GM23338 (cell line): ENCODE measurements around the gene SH3RF2. TPM values are rescaled to one million over a fixed set of nuclear protein-coding genes. Genes with fewer than 3 reads are reported as not detected.

Source experiments
- ATAC-seq: fragments of 200-7000 bp; cut with Tn5 transposase; 3 replicates; pipeline ENCODE4 v1.9.1; 2020
- DNase-seq: peaks from one replicate; pipeline ENCODE4 v3.0.0-alpha.2; 2015; ENCODE audit warnings: low spot score
- H2AFZ ChIP-seq: fragments of 200-600 bp; sonication (generic); 2 replicates; pipeline ENCODE4 v1.8.0; 2016; ENCODE audit warnings: antibody characterized with exemption, mild to moderate bottlenecking, moderate library complexity
- H3F3A ChIP-seq: fragments of 200-600 bp; sonication (generic); replicated peaks from 2 replicates; pipeline ENCODE4 v1.8.0; 2017; ENCODE audit warnings: antibody characterized with exemption, mixed run types, low read depth
- H3K27ac ChIP-seq: fragments of 200-600 bp; sonication (generic); 2 replicates; pipeline ENCODE4 v1.6.1; 2016; ENCODE audit warnings: low read depth
- H3K27me3 ChIP-seq: fragments of 200-600 bp; sonication (generic); 2 replicates; pipeline ENCODE4 v1.8.0; 2016; ENCODE audit warnings: mild to moderate bottlenecking, mixed run types, moderate library complexity; ENCODE audit not compliant: insufficient read depth
- H3K36me3 ChIP-seq: fragments of 200-600 bp; sonication (generic); 2 replicates; pipeline ENCODE4 v1.8.0; 2016; ENCODE audit warnings: mild to moderate bottlenecking; ENCODE audit not compliant: insufficient read depth
- H3K4me1 ChIP-seq: fragments of 200-600 bp; sonication (generic); 2 replicates; pipeline ENCODE4 v1.8.0; 2016; ENCODE audit warnings: mild to moderate bottlenecking, moderate library complexity; ENCODE audit not compliant: insufficient read depth
- H3K4me2 ChIP-seq: fragments of 200-600 bp; sonication (generic); 2 replicates; pipeline ENCODE4 v1.7.1; 2017; ENCODE audit warnings: mixed run types
- H3K4me3 ChIP-seq: fragments of 200-600 bp; sonication (generic); 2 replicates; pipeline ENCODE4 v1.6.1; 2016; ENCODE audit warnings: mixed run types
- H3K79me2 ChIP-seq: fragments of 200-600 bp; sonication (generic); replicated peaks from 2 replicates; pipeline ENCODE4 v1.8.0; 2017; ENCODE audit warnings: mild to moderate bottlenecking; ENCODE audit not compliant: insufficient read depth
- H3K9me2 ChIP-seq: fragments of 200-600 bp; sonication (generic); 2 replicates; pipeline ENCODE4 v1.8.0; 2017; ENCODE audit not compliant: insufficient read depth
- H4K20me1 ChIP-seq: fragments of 200-600 bp; sonication (generic); replicated peaks from 2 replicates; pipeline ENCODE4 v1.8.0; 2017; ENCODE audit warnings: mild to moderate bottlenecking; ENCODE audit not compliant: insufficient read depth
- H3K27ac Mint-ChIP-seq: 2 replicates; pipeline ENCODE4 v1.8.0; 2020; ENCODE audit warnings: inconsistent platforms, mild to moderate bottlenecking, moderate library complexity, mixed read lengths
- H3K27me3 Mint-ChIP-seq: 3 replicates; pipeline ENCODE4 v1.8.0; 2022; ENCODE audit warnings: low read depth, mild to moderate bottlenecking, moderate library complexity, mixed read lengths, inconsistent platforms; ENCODE audit not compliant: insufficient read depth, poor library complexity
- H3K36me3 Mint-ChIP-seq: 3 replicates; pipeline ENCODE4 v1.8.0; 2021; ENCODE audit warnings: low read depth, mild to moderate bottlenecking, inconsistent platforms, moderate library complexity, mixed read lengths
- H3K4me1 Mint-ChIP-seq: 3 replicates; pipeline ENCODE4 v1.8.0; 2020; ENCODE audit warnings: mild to moderate bottlenecking, inconsistent platforms, mixed read lengths
- H3K4me3 Mint-ChIP-seq: 3 replicates; pipeline ENCODE4 v1.8.0; 2021; ENCODE audit warnings: moderate library complexity, mild to moderate bottlenecking, inconsistent platforms, mixed read lengths
- H3K9me3 Mint-ChIP-seq: 3 replicates; pipeline ENCODE4 v1.8.0; 2020; ENCODE audit warnings: moderate library complexity, mild to moderate bottlenecking, inconsistent platforms, mixed read lengths
- CREB1 ChIP-seq: fragments of 250-450 bp; sonication (Bioruptor Pico); IDR thresholded peaks from 2 replicates; pipeline ENCODE4 v1.5.0; 2020; ENCODE audit warnings: low read depth, mild to moderate bottlenecking, moderate library complexity
- JUNB ChIP-seq: IDR thresholded peaks from one replicate; pipeline ENCODE4 v1.6.1; 2016; ENCODE audit warnings: antibody characterized with exemption; ENCODE audit not compliant: unreplicated experiment
- NANOG ChIP-seq: IDR thresholded peaks from 2 replicates; pipeline ENCODE4 v1.6.1; 2016; ENCODE audit warnings: antibody characterized with exemption, borderline replicate concordance
- ZNF114 ChIP-seq: fragments of 250-450 bp; sonication (Bioruptor Pico); IDR thresholded peaks from 2 replicates; pipeline ENCODE4 v1.5.0; 2020; ENCODE audit warnings: mild to moderate bottlenecking, moderate library complexity
- ZNF331 ChIP-seq: fragments of 250-450 bp; sonication (Bioruptor Pico); IDR thresholded peaks from 2 replicates; pipeline ENCODE4 v1.5.0; 2020; ENCODE audit warnings: low read depth, mild to moderate bottlenecking, moderate library complexity
- polyA plus RNA-seq: library from polyadenylated mRNA; unstranded; fragments of >200 nt; fragmentation: Nextera tagmentation; extraction: Ambion mirVana; gene quantifications from 2 replicates; pipeline ENCODE4 v1.2.1, GENCODE V29; 2016
- total RNA-seq: library from RNA; depleted of rRNA; stranded (reverse); fragments of >200 nt; shearing (Covaris generic); gene quantifications from 2 replicates; pipeline ENCODE4 v1.2.3, GENCODE V29; 2014
- TF ChIP-seq, protein P1 (sequence below): fragments of 250-450 bp; sonication (Bioruptor Pico); IDR thresholded peaks from 2 replicates; pipeline ENCODE4 v1.5.0; 2020; ENCODE audit warnings: mild to moderate bottlenecking, moderate library complexity
- TF ChIP-seq, protein P2 (sequence below): IDR thresholded peaks from 2 replicates; pipeline ENCODE4 v1.6.1; 2016; ENCODE audit warnings: antibody characterized with exemption
- TF ChIP-seq, protein P3 (sequence below): IDR thresholded peaks from one replicate; pipeline ENCODE4 v1.6.1; 2018; ENCODE audit warnings: antibody characterized with exemption; ENCODE audit not compliant: unreplicated experiment

SH3RF2 gene
- total and polyA plus RNA-seq, 2 experiments from 2014 or later, result 1.7 to 2.4 TPM

DNA sequence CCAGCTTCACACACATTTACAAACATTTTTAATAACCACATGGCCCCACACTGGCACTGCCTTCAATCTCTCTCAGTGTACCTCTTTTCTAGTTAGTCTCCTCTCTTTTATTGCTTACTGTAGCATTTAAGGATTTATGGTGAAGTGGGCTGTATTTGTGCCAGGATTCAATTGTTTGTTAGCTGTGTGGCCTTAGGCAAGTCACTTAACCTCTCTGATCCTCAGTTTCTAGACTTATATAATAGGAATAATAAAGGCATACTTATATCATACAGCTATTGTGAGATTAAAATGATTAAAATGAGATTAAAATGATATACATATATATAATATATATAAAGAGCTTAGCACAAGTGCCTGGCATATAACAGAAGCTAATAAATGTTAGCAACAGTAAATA, 6.4 kb downstream of the SH3RF2 start (continued):
- TF ChIP-seq, protein P1, sequence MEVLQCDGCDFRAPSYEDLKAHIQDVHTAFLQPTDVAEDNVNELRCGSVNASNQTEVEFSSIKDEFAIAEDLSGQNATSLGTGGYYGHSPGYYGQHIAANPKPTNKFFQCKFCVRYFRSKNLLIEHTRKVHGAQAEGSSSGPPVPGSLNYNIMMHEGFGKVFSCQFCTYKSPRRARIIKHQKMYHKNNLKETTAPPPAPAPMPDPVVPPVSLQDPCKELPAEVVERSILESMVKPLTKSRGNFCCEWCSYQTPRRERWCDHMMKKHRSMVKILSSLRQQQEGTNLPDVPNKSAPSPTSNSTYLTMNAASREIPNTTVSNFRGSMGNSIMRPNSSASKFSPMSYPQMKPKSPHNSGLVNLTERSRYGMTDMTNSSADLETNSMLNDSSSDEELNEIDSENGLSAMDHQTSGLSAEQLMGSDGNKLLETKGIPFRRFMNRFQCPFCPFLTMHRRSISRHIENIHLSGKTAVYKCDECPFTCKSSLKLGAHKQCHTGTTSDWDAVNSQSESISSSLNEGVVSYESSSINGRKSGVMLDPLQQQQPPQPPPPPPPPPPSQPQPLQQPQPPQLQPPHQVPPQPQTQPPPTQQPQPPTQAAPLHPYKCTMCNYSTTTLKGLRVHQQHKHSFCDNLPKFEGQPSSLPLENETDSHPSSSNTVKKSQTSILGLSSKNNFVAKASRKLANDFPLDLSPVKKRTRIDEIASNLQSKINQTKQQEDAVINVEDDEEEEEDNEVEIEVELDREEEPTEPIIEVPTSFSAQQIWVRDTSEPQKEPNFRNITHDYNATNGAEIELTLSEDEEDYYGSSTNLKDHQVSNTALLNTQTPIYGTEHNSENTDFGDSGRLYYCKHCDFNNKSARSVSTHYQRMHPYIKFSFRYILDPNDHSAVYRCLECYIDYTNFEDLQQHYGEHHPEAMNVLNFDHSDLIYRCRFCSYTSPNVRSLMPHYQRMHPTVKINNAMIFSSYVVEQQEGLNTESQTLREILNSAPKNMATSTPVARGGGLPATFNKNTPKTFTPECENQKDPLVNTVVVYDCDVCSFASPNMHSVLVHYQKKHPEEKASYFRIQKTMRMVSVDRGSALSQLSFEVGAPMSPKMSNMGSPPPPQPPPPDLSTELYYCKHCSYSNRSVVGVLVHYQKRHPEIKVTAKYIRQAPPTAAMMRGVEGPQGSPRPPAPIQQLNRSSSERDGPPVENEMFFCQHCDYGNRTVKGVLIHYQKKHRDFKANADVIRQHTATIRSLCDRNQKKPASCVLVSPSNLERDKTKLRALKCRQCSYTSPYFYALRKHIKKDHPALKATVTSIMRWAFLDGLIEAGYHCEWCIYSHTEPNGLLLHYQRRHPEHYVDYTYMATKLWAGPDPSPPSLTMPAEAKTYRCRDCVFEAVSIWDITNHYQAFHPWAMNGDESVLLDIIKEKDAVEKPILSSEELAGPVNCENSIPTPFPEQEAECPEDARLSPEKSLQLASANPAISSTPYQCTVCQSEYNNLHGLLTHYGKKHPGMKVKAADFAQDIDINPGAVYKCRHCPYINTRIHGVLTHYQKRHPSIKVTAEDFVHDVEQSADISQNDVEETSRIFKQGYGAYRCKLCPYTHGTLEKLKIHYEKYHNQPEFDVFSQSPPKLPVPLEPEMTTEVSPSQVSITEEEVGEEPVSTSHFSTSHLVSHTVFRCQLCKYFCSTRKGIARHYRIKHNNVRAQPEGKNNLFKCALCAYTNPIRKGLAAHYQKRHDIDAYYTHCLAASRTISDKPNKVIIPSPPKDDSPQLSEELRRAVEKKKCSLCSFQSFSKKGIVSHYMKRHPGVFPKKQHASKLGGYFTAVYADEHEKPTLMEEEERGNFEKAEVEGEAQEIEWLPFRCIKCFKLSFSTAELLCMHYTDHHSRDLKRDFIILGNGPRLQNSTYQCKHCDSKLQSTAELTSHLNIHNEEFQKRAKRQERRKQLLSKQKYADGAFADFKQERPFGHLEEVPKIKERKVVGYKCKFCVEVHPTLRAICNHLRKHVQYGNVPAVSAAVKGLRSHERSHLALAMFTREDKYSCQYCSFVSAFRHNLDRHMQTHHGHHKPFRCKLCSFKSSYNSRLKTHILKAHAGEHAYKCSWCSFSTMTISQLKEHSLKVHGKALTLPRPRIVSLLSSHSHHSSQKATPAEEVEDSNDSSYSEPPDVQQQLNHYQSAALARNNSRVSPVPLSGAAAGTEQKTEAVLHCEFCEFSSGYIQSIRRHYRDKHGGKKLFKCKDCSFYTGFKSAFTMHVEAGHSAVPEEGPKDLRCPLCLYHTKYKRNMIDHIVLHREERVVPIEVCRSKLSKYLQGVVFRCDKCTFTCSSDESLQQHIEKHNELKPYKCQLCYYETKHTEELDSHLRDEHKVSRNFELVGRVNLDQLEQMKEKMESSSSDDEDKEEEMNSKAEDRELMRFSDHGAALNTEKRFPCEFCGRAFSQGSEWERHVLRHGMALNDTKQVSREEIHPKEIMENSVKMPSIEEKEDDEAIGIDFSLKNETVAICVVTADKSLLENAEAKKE (CRISPR knock-in tag), result no peak
- TF ChIP-seq, protein P2, sequence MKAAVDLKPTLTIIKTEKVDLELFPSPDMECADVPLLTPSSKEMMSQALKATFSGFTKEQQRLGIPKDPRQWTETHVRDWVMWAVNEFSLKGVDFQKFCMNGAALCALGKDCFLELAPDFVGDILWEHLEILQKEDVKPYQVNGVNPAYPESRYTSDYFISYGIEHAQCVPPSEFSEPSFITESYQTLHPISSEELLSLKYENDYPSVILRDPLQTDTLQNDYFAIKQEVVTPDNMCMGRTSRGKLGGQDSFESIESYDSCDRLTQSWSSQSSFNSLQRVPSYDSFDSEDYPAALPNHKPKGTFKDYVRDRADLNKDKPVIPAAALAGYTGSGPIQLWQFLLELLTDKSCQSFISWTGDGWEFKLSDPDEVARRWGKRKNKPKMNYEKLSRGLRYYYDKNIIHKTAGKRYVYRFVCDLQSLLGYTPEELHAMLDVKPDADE, result no peak
- TF ChIP-seq JUNB, result no peak
- TF ChIP-seq ZNF331, result no peak
- TF ChIP-seq ZNF114 (CRISPR knock-in tag), result no peak
- TF ChIP-seq CREB1 (CRISPR knock-in tag), result no peak
- TF ChIP-seq NANOG, result no peak

DNA sequence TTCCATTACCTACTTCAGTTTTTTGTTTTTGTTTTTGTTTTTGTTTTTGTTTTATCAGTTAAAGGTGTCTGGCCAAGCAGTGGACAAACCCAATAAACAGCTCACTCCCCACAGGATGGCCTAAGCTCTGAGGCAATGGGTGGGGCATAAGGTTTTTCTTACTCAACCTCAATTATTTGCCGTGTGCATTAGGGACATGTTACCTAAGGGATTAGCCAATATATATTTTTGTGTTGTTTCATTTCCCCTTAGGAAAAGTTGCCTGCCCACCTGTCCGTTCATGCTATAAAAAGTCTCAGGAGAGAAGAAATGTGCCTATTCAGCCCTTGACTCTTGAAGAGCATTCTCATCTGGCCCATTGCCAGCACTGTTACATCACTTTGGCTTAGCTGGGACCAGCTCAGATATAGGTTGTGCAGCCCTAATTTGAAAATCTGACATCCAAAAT, 7.3 kb downstream of the SH3RF2 start:
- ATAC-seq (no peak), DNase-seq (no peak)
- H3K4me1 ChIP-seq, result peaks cover 6% of the 10 kb centered on the region; the same call in 1 of the 2 replicates
- peaks cover 9% of the 10 kb centered on the region for H3K4me1 Mint-ChIP-seq
- H3K9me2 ChIP-seq, result no peaks in the 10 kb centered on the region
- no peaks in the 10 kb centered on the region for H3K36me3 Mint-ChIP-seq
- H3K27ac Mint-ChIP-seq, result no peak overlapping the region
- no peaks in the 10 kb centered on the region for H3K36me3 ChIP-seq
- TF ChIP-seq, protein P3, sequence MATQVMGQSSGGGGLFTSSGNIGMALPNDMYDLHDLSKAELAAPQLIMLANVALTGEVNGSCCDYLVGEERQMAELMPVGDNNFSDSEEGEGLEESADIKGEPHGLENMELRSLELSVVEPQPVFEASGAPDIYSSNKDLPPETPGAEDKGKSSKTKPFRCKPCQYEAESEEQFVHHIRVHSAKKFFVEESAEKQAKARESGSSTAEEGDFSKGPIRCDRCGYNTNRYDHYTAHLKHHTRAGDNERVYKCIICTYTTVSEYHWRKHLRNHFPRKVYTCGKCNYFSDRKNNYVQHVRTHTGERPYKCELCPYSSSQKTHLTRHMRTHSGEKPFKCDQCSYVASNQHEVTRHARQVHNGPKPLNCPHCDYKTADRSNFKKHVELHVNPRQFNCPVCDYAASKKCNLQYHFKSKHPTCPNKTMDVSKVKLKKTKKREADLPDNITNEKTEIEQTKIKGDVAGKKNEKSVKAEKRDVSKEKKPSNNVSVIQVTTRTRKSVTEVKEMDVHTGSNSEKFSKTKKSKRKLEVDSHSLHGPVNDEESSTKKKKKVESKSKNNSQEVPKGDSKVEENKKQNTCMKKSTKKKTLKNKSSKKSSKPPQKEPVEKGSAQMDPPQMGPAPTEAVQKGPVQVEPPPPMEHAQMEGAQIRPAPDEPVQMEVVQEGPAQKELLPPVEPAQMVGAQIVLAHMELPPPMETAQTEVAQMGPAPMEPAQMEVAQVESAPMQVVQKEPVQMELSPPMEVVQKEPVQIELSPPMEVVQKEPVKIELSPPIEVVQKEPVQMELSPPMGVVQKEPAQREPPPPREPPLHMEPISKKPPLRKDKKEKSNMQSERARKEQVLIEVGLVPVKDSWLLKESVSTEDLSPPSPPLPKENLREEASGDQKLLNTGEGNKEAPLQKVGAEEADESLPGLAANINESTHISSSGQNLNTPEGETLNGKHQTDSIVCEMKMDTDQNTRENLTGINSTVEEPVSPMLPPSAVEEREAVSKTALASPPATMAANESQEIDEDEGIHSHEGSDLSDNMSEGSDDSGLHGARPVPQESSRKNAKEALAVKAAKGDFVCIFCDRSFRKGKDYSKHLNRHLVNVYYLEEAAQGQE, result no peak
- TF ChIP-seq NANOG (no peak), CREB1 (CRISPR knock-in tag) (no peak)
- TF ChIP-seq, protein P2, result no peak
- H3K4me2 ChIP-seq, result no peak overlapping the region
- no peaks in the 10 kb centered on the region for H3K79me2 ChIP-seq
- H3F3A ChIP-seq, result no peaks in the 10 kb centered on the region
- no peak overlapping the region for H3K4me3 ChIP-seq
- H3K27me3 ChIP-seq, result no peaks in the 10 kb centered on the region
- no peaks in the 10 kb centered on the region for H3K9me3 Mint-ChIP-seq
- H3K27ac ChIP-seq, result no peak overlapping the region
- no peaks in the 10 kb centered on the region for H4K20me1 ChIP-seq
- H2AFZ ChIP-seq, result no peak overlapping the region
- no peak overlapping the region for H3K4me3 Mint-ChIP-seq
- no peaks in the 10 kb centered on the region for H3K27me3 Mint-ChIP-seq
